ENCODE data around the gene CCL25.
"Not testable (repeated sequence)": the region's sequence is repeated elsewhere in the genome, so short reads cannot be mapped to it uniquely, and the experiment has no call there.

CCL25 gene, protein sequence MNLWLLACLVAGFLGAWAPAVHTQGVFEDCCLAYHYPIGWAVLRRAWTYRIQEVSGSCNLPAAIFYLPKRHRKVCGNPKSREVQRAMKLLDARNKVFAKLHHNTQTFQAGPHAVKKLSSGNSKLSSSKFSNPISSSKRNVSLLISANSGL

GRCh38 chr19:8052464-8052859, at the start of gene CCL25:
TSS of gene CCL25 (plus strand) at chr19:8052760. CDS start at chr19:8053050, 290 bp downstream.
- DNase-seq (ENCODE audit: low spot score), result no peak

- DNase-seq (ENCODE audit: low spot score), result no peak
Measured at GRCh38 chr19:8004001-8004400, 48.6 kb upstream of the CCL25 start.

DNA sequence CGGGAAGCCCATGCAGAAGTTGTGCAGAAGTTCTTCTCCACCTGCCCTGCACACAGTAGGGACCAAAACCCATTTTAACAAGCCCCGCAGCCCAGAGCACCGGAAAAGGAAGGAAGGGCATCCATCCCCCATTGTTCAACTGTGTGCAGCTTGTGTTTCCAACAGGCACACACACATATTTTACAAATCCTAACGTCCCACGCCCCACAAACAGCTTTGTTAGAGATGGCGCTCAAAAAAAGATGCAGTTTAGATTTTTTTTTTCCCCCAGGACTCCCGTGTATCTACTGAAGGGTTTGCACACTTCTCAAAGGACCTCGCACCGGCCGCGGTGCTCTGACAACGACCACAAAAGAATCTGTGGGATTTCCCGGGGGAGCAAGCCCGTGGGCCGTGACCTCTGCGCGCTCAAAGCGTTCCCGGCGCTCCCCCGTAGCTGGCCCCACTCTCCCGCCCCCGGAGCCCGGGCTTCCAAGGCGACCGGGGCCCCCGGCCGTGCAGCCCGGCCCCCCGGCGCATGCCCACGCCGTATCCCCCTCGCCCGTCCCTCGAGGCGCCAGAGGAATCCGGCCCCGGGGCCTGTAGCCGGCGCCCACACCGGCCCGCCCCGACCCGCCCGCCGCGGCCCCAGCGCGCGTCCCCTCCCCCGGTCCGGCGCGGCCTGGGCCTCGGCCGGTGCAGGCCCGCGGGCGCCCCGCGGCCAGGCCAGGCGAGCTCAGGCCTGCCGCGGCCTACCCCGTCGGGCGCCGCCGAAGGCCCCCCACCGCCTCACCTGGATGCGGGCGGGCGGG, 47.6 kb upstream of the CCL25 start:
- no peak for DNase-seq (ENCODE audit: low spot score)

GRCh38 chr19:8005534-8006256, 46.9 kb upstream of the CCL25 start, which contains the start of gene ELAVL1:
TSS of gene ELAVL1 (minus strand) at chr19:8005641. CDS start at chr19:7991815, 13,826 bp downstream.
- peak; percentile 93 for DNase-seq (ENCODE audit: low spot score)

GRCh38 chr19:8017808-8018207, 34.8 kb upstream of the CCL25 start:
- no peak for DNase-seq (ENCODE audit: low spot score)

DNA sequence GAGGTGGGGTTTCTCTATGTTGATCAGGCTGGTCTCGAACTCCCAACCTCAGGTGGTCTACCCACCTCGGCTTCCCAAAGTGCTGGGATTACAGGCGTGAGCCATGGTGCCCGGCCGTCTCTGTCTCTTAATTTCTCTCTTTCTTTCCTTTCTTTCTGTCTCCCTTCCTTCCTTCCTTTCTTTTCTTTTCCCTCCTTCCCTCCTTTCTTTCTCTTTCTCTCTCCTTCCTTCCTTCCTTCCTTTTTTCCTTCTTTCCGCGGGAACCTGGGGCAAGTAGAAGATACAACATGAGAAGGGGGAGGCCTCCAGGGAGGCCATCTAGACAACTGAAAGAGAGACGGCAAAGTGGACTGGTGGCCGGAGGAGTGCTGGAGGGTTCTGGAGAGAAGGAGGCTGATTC, 31.9 kb upstream of the CCL25 start:
- no peak for DNase-seq (ENCODE audit: low spot score)

- DNase-seq (ENCODE audit: low spot score), result no peak
Measured at GRCh38 chr19:8021374-8021773, 31.2 kb upstream of the CCL25 start.

DNA sequence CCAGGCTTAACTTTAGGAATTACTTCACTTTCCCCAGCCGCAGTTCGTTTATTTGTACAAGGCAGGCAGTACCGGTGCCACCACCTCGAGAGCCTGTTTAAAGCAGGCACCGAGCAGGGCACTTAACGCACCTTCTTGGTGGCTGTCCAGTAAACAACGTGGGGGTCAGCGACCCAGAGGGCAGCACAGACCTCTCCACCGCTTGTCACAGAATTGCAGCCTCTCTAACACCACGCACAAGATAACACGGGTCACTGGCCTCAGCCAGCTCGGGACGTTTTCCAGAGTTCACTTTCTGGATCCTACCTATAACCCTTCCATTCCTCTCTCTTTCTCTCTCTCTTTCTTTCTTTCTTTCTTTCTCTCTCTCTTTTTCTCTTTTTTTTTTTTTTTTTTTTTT, 30.3 kb upstream of the CCL25 start:
- DNase-seq (ENCODE audit: low spot score), result no peak

GRCh38 chr19:8023371-8023770, 29.2 kb upstream of the CCL25 start:
- no peak for DNase-seq (ENCODE audit: low spot score)

DNA sequence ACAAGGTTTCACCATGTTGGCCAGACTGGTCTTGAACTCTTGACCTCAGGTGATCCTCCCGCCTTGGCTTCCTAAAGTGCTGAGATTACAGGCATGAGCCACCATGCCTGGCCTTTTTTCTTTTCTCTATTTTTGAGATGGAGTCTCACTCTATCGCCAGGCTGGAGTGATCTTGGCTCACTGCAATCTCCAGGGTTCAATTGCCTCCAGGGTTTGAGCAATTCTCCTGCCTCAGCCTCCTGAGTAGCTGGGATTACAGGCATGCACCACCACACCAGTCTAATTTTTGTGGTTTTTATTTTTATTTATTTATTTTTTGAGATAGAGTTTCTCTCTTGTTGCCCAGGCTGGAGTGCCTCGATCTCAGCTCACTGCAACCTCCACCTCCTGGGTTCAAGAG, 28.3 kb upstream of the CCL25 start:
- not testable (repeated sequence) for DNase-seq (ENCODE audit: low spot score)

DNA sequence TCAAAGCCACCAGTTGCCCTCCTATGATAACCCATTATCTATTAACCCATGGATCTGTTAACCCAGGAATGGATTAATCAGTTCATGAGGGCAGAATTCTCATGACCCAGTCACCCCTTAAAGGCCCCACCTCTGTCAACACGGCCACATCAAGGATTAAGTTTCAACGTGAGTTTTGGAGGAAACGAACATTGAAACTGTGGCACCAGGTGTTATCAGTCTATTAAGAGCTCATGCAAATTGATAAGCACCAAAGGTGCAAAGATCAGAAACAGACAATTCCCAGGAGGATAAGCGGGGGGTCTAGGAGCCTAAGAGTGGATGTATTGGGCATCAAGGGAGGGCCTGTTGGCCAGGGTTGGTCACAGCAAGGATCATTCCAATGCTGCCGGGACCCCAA, 27.2 kb upstream of the CCL25 start:
- no peak for DNase-seq (ENCODE audit: low spot score)

- no peak for DNase-seq (ENCODE audit: low spot score)
Measured at GRCh38 chr19:8028951-8029491, 23.5 kb upstream of the CCL25 start.

DNA sequence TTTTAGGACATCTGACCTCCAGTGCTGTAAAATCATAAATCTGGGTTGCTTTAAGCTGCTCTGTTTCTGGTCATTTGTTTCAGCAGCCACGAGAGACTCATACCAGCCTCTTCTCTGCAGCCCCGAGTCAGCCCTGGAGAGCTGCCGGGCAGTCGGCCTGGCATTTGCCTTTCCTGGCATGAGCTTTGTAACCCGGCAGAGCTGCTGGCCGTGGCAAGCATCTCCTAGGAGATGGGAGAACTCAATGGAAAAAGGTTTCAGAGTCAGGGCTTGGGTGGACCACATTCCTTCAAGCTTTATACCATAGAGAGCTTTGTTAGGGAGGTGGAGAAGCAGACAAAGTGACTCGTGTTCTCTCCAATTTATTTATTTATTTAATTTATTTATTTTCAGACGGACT, 21.6 kb upstream of the CCL25 start:
- DNase-seq (ENCODE audit: low spot score), result no peak

DNA sequence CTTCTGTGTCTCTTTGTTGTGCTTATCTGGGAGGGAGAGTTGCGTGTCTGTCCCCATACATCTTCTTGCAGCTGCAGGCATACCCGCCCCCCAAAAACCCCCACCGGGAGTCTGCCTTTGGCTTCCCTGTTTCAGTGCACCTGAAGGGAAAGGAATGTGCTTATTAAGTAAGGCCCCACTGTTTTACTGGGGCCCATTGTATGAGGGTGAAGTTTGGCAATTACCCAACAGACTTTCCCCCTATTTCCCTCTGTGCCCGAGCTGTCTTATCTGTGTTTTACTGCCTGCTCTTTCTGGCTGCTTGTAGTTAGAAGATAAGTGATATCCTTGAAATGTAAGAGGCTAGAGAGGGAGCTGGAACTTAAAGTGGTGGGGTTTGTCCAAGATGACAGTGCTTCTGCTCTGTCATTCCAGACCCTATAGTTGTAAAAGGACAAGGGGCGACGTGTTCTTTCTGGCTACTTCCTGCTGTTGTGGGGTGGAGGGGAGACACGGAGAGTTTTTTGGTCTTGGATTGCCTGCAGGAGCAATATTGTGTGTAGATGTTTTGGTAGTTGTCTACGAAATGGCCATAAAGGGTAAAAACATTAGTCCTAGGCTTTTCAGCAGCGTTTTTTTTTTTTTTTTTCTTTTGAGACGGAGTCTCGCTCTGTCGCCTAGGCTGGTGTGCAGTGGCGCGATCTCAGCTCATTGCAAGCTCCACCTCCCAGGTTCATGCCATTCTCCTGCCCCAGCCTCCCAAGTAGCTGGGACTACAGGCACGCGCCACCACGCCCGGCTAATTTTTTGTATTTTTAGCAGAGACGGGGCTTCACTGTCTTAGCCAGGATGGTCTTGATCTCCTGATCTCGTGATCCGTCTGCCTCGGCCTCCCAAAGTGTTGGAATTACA, 19.0 kb upstream of the CCL25 start:
- not testable (repeated sequence) for DNase-seq (ENCODE audit: low spot score)

DNA sequence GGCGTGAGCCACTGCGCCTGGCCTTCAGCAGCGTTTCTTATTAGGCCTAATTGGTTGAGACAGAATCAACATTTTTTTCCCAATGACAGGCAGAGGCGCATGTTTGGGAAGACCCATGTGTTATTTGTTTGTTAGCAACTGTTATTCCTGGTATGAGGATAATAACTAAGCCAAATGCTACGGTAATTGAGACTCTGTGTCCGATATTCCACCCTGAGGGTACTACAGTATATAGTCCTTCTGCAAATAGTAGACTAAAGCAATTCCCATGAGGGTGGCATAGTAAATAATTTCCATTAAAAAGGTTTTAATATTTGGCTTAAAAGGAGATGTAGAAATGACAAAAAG, 18.4 kb upstream of the CCL25 start:
- no peak for DNase-seq (ENCODE audit: low spot score)

- no peak for DNase-seq (ENCODE audit: low spot score)
Measured at GRCh38 chr19:8036434-8037099, 16.0 kb upstream of the CCL25 start.

DNA sequence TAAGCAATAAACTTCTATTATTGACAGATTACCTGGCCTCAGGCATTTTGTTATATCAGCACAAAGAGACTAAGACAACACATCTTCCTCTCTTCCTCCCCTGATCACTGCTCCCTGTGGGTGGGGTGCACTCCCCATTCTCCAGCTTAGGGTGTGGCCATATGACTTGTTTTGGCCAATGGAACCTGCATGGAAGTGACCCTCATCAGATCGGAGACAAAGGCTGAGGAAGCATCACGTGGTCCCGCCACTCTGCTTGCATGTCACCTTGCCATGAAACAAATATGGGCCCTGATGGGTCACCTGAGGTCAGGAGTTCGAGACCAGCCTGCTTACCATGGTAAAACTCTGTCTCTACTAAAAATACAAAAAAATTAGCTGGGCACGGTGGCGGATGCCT, 13.7 kb upstream of the CCL25 start:
- DNase-seq (ENCODE audit: low spot score), result no peak

- no peak for DNase-seq (ENCODE audit: low spot score)
Measured at GRCh38 chr19:8039231-8039630, 13.3 kb upstream of the CCL25 start.

- no peak for DNase-seq (ENCODE audit: low spot score)
Measured at GRCh38 chr19:8041531-8041931, 11.0 kb upstream of the CCL25 start.

- no peak for DNase-seq (ENCODE audit: low spot score)
Measured at GRCh38 chr19:8042900-8043299, 9.7 kb upstream of the CCL25 start.

- DNase-seq (ENCODE audit: low spot score), result no peak
Measured at GRCh38 chr19:8044018-8044417, 8.5 kb upstream of the CCL25 start.
